ENCODE results near the gene FANCF. TPM values are rescaled to one million over a fixed set of nuclear protein-coding genes. Genes with fewer than 3 reads are reported as not detected.

Gene FANCF
- total RNA-seq, 1 experiment from 2014 or later: 15.0 TPM

- ChIA-PET POLR2A (ENCODE audit: low non-redundant PET) (interaction anchor here (0.6 kb wide), 1 partner anchor 823 kb away, joined by 4 read pairs; no protein-coding TSS in a partner anchor), CTCF (no interaction called here)
- Histone ChIP-seq H3K27me3 (replicated peaks; ENCODE audit: insufficient read depth, low read depth, low read length, poor library complexity) (no peaks in the 10 kb centered on the region), H3K4me3 (ENCODE audit: low read depth, low read length, poor library complexity, severe bottlenecking) (no peak overlapping the region), H3K27ac (ENCODE audit: low read depth, low read length, poor library complexity, severe bottlenecking) (no peak overlapping the region), H3K4me1 (ENCODE audit: insufficient read depth, low read length, poor library complexity, severe bottlenecking) (no peaks in the 10 kb centered on the region), H3K9me3 (ENCODE audit: low read depth, low read length, poor library complexity, severe bottlenecking) (no peaks in the 10 kb centered on the region), H3K36me3 (ENCODE audit: insufficient read depth, low read length, poor library complexity, severe bottlenecking) (no peaks in the 10 kb centered on the region)
- BruUV-seq (replicated peaks): no TSS peak
- TF ChIP-seq CTCF (conservative IDR thresholded peaks at IDR 0.05; ENCODE audit: low read depth, low read length): no peak
- DNase-seq (ENCODE audit: low spot score): no peak
- intact Hi-C loops (cut with micrococcal nuclease; ENCODE audit: unreplicated experiment): no loop called here
Measured at GRCh38 chr11:22603933-22604332, 21.7 kb downstream of the FANCF start.

GRCh38 chr11:22602504-22602903, 23.1 kb downstream of the FANCF start:
- Histone ChIP-seq H3K4me1 (ENCODE audit: insufficient read depth, low read length, poor library complexity, severe bottlenecking) (no peaks in the 10 kb centered on the region), H3K4me3 (ENCODE audit: low read depth, low read length, poor library complexity, severe bottlenecking) (no peak overlapping the region), H3K9me3 (ENCODE audit: low read depth, low read length, poor library complexity, severe bottlenecking) (no peaks in the 10 kb centered on the region), H3K27me3 (replicated peaks; ENCODE audit: insufficient read depth, low read depth, low read length, poor library complexity) (no peaks in the 10 kb centered on the region), H3K36me3 (ENCODE audit: insufficient read depth, low read length, poor library complexity, severe bottlenecking) (no peaks in the 10 kb centered on the region), H3K27ac (ENCODE audit: low read depth, low read length, poor library complexity, severe bottlenecking) (no peak overlapping the region)
- no peak for DNase-seq (ENCODE audit: low spot score)
- POLR2A ChIA-PET (ENCODE audit: low non-redundant PET): no interaction called here
- BruUV-seq (replicated peaks): no TSS peak
- TF ChIP-seq CTCF (conservative IDR thresholded peaks at IDR 0.05; ENCODE audit: low read depth, low read length) (no peak), EZH2 (IDR thresholded peaks at IDR 0.05; ENCODE audit: borderline replicate concordance, low read depth, low read length, poor library complexity, severe bottlenecking) (no peak)
- CTCF ChIA-PET: no interaction called here
- intact Hi-C loops (cut with micrococcal nuclease; ENCODE audit: unreplicated experiment): no loop called here

DNA sequence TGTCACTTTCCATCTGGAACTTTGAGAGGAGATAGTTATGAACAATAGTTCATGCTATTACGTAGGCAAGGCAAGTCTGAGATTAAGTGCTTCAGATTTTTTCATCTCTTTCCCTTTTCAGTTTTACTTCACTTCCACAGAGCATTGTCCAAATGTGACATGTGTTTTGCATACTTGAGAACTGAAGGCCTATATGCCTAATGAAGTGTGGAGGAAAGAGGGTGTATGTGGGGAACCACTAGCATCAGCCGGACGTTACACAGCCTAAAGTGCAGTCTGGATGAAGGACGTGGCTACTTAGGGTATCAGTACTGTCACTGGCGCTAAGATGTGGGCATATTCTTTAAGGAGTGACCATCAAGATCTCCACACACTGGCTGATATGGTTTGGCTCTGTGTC, 26.2 kb downstream of the FANCF start:
- Histone ChIP-seq H3K9me3 (ENCODE audit: low read depth, low read length, poor library complexity, severe bottlenecking) (no peaks in the 10 kb centered on the region), H3K4me3 (ENCODE audit: low read depth, low read length, poor library complexity, severe bottlenecking) (no peak overlapping the region), H3K36me3 (ENCODE audit: insufficient read depth, low read length, poor library complexity, severe bottlenecking) (no peaks in the 10 kb centered on the region), H3K27ac (ENCODE audit: low read depth, low read length, poor library complexity, severe bottlenecking) (no peak overlapping the region), H3K4me1 (ENCODE audit: insufficient read depth, low read length, poor library complexity, severe bottlenecking) (no peaks in the 10 kb centered on the region), H3K27me3 (replicated peaks; ENCODE audit: insufficient read depth, low read depth, low read length, poor library complexity) (no peaks in the 10 kb centered on the region)
- DNase-seq (ENCODE audit: low spot score): no peak
- POLR2A ChIA-PET (ENCODE audit: low non-redundant PET): no interaction called here
- intact Hi-C loops (cut with micrococcal nuclease; ENCODE audit: unreplicated experiment): no loop called here
- BruUV-seq (replicated peaks): no TSS peak
- TF ChIP-seq CTCF (conservative IDR thresholded peaks at IDR 0.05; ENCODE audit: low read depth, low read length): no peak
- no peak for TF ChIP-seq EZH2 (IDR thresholded peaks at IDR 0.05; ENCODE audit: borderline replicate concordance, low read depth, low read length, poor library complexity, severe bottlenecking)
- CTCF ChIA-PET: no interaction called here

Measured in A673 (cell line).